AG04449 (cell line): ENCODE data around the gene LRMDA.
"Not testable (repeated sequence)": the region's sequence is repeated elsewhere in the genome, so short reads cannot be mapped to it uniquely, and the experiment has no call there.

Experiments
- CTCF ChIA-PET: fragments of 350-600 bp; formaldehyde crosslinking; extraction: SDS; loops from one replicate; lab custom pipeline; 2021; ENCODE audit warnings: antibody characterized with exemption; lab: Yijun Ruan, JAX
- POLR2A ChIA-PET: fragments of 400-600, 350-600 bp; formaldehyde crosslinking; extraction: SDS; loops from one replicate; lab custom pipeline; 2020; ENCODE audit warnings: antibody characterized with exemption, inconsistent platforms; lab: Yijun Ruan, JAX
- DNase-seq: peaks from one replicate; pipeline ENCODE4 v3.0.0-alpha.2; 2010; ENCODE audit warnings: low read depth, low spot score
- H3K4me3 ChIP-seq: 2 replicates; pipeline ENCODE4 v1.5.1; 2011; ENCODE audit warnings: low read depth, mild to moderate bottlenecking, control low read depth, low read length
- TF ChIP-seq, protein P1 (sequence below): IDR thresholded peaks from one replicate; pipeline ENCODE4 v1.5.1; 2011; ENCODE audit warnings: mild to moderate bottlenecking, moderate library complexity, low read length, control low read depth, inconsistent platforms; ENCODE audit not compliant: insufficient read depth; ENCODE audit errors: missing control alignments

LRMDA gene

DNA sequence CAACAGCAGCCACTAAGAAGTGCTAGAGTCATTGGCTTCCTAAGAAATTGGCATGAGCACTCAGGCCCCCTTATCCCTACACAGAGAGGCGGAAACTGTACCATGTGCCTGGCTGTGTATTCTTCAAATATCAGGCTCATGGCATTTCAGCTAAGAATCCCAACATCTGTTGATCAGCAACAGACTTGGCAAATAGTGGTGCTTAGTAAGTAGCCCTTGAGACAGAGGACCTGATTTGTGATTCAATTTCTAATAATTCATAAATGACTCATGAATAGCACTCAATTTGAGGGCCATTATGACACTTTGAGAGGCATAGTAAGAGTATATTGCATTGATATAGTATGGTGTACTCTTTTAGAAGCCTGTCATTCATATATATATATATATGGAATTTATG, 309.1 kb downstream of the LRMDA start:
- DNase-seq = no peak
- TF ChIP-seq, protein P1, sequence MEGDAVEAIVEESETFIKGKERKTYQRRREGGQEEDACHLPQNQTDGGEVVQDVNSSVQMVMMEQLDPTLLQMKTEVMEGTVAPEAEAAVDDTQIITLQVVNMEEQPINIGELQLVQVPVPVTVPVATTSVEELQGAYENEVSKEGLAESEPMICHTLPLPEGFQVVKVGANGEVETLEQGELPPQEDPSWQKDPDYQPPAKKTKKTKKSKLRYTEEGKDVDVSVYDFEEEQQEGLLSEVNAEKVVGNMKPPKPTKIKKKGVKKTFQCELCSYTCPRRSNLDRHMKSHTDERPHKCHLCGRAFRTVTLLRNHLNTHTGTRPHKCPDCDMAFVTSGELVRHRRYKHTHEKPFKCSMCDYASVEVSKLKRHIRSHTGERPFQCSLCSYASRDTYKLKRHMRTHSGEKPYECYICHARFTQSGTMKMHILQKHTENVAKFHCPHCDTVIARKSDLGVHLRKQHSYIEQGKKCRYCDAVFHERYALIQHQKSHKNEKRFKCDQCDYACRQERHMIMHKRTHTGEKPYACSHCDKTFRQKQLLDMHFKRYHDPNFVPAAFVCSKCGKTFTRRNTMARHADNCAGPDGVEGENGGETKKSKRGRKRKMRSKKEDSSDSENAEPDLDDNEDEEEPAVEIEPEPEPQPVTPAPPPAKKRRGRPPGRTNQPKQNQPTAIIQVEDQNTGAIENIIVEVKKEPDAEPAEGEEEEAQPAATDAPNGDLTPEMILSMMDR = no peak
- ChIA-PET POLR2A (no interaction called here), CTCF (no interaction called here)
- H3K4me3 ChIP-seq = no peak overlapping the region

DNA sequence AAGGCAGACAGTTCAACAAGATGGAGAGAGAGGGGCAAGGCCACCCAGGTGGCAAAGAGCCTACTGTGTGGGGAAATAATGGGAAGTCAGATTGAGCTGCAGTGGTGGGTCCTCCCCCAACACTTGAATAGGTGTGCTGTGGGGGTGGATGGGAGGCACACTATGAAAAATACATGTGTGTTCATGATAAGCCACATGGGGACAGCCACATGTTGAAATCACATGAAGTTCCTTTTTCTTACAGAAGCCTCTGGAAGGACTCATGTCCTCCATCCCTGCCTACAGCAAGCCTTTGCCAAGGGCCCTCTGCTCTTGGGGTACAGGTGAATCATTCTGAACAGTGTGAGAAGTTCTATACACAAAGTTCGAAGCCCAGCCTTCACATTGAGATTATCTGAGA, 310.9 kb downstream of the LRMDA start:
- no peak overlapping the region for H3K4me3 ChIP-seq
- TF ChIP-seq, protein P1 = no peak
- ChIA-PET CTCF (no interaction called here), POLR2A (no interaction called here)
- no peak for DNase-seq

DNA sequence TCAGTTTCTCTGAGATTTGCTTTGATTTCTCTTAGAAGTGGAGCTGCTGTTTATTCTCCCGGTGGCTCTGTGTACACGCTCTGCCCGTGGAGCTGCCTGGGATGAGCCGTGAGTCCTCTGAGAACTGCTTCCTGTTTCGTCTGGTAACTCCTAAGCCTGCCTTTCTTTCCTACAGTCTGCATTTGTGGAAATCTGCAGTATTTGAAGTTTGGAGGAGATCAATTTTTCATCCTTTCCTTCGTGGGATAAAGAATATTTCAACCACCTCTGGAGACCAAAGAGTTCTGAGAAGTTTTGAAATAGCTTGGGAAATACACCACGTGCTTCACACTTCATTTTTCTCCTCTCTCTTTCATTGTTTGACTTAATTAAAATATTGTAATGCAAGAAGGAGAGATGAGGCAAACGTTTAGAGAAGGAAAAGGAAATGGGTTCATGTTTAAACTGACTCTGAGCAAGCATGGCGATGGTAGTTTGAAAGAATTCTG, 311.9 kb downstream of the LRMDA start:
- ChIA-PET CTCF (no interaction called here), POLR2A (no interaction called here)
- no peak for DNase-seq
- H3K4me3 ChIP-seq = no peak overlapping the region
- TF ChIP-seq, protein P1 = no peak

DNA sequence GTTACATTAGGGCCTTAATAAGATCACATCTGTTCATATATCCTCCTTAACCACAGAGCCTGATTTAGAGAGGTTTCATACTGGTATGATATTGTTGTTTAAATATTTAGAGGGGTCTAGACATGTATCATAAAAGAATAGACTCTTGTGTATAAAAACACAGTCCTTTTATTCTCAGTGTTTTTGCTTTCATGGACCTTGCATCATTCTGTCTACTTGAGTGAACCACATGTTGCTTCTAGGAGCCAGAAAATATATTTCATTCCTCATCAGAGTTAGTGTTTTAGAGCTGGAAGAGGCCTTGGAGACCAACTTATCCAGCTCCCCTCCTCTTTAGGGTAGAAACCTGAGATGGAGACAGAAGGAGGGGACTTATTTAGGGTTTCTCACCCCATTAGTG, 312.8 kb downstream of the LRMDA start:
- ChIA-PET POLR2A (no interaction called here), CTCF (no interaction called here)
- TF ChIP-seq, protein P1 = no peak
- no peak overlapping the region for H3K4me3 ChIP-seq
- no peak for DNase-seq

DNA sequence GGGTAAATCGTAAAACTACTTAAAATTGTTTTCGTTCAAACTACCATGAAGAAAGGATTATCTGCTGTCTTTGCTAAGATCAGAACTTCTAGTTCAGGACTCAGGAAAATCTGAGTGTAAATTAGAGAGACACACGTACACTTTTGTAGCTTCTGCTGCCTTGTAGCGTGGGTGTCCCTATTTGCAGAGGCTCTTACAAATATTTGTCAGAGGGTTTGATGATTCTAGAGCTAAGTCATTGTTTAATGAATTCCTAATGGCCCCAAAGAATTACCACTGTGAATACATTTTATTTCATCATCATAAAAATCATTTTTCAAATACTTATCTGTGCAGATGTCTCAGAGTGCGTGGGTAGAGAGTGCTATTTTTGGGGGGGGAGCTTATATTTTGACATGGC, 314.9 kb downstream of the LRMDA start:
- TF ChIP-seq, protein P1 = no peak
- no peak for DNase-seq
- POLR2A ChIA-PET = no interaction called here
- H3K4me3 ChIP-seq = no peak overlapping the region
- CTCF ChIA-PET = no interaction called here

DNA sequence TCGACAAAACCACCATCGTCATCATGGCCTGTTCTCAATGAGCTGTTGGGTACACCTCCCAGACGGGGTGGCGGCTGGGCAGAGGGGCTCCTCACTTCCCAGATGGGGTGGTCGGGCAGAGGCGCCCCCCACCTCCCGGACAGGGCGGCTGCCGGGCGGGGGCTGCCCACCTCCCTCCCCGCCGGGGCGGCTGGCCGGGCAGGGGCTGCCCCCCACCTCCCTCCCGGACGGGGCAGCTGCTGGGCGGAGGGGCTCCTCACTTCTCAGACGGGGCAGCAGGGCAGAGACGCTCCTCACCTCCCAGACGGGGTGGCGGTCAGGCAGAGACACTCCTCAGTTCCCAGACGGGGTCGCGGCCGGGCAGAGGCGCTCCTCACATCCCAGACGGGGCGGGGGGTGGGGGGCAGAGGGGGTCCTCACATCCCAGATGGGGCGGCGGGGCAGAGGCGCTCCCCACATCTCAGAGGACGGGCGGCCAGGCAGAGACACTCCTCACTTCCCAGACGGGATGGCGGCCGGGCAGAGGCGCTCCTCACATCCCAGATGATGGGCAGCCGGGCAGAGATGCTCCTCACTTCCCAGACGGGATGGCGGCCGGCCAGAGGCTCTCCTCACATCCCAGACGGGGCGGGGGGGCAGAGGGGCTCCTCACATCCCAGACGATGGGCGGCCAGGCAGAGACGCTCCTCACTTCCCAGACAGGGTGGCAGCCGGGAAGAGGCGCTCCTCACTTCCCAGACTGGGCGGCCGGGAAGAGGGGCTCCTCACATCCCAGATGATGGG, 318.9 kb downstream of the LRMDA start:
- DNase-seq, CTCF ChIA-PET, H3K4me3 ChIP-seq, POLR2A ChIA-PET: not testable (repeated sequence)

DNA sequence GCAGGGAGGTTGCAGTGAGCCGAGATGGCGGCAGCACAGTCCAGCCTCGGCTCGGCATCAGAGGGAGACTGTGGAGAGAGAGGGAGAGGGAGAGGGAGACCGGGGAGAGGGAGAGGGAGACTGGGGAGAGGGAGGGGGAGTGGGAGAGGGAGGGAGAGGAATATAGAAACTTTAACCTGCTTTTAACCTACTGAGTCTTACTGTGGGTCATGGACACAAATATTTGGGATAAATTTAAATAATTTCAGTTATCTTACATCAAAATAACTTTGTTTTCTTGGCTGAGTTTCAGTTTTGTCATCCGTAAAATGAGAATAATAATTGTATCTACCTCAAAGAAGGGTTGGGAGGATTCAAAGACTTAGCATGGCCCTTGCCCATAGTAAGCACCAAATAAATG, 319.8 kb downstream of the LRMDA start:
- H3K4me3 ChIP-seq = no peak overlapping the region
- no peak for DNase-seq
- POLR2A ChIA-PET = no interaction called here
- CTCF ChIA-PET = no interaction called here
- TF ChIP-seq, protein P1 = no peak
